Measurements from ENCODE around the gene PRKACB. TPM values are rescaled to one million over a fixed set of nuclear protein-coding genes. Genes with fewer than 3 reads are reported as not detected.

PRKACB gene
- total and polyA plus RNA-seq, 4 donors: 5.9 to 18.2 (median 8.9) TPM

DNA sequence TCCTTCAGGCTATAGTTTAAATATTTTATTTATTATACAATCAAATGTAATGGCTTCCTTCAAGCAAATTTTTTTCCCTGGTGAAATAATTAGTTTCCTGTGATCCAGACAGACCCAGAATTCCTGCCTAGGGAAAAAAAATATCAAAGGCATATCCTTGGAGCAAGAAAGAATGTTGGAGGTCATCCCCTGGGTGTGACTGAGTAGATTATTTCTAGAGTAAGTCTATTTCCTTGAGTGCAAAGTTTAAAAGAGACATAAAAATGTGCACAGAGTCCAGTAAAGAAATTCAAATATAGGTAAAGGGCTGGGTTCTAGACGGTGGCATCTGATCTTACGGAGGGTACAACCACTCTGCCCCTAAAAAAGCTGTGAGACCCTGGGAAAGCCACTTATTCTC, 125.2 kb downstream of the PRKACB start:
- TF ChIP-seq, protein P1, sequence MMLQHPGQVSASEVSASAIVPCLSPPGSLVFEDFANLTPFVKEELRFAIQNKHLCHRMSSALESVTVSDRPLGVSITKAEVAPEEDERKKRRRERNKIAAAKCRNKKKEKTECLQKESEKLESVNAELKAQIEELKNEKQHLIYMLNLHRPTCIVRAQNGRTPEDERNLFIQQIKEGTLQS (IDR thresholded peaks at IDR 0.05): no peak
- TF ChIP-seq FOXA1 (IDR thresholded peaks at IDR 0.05): no peak
- TF ChIP-seq, protein P2, sequence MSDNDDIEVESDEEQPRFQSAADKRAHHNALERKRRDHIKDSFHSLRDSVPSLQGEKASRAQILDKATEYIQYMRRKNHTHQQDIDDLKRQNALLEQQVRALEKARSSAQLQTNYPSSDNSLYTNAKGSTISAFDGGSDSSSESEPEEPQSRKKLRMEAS (IDR thresholded peaks at IDR 0.05): no peak
- TF ChIP-seq SP1 (IDR thresholded peaks at IDR 0.05): no peak
- TF ChIP-seq JUND (IDR thresholded peaks at IDR 0.05): no peak
- TF ChIP-seq RXRA (IDR thresholded peaks at IDR 0.05): no peak
- TF ChIP-seq, protein P3, sequence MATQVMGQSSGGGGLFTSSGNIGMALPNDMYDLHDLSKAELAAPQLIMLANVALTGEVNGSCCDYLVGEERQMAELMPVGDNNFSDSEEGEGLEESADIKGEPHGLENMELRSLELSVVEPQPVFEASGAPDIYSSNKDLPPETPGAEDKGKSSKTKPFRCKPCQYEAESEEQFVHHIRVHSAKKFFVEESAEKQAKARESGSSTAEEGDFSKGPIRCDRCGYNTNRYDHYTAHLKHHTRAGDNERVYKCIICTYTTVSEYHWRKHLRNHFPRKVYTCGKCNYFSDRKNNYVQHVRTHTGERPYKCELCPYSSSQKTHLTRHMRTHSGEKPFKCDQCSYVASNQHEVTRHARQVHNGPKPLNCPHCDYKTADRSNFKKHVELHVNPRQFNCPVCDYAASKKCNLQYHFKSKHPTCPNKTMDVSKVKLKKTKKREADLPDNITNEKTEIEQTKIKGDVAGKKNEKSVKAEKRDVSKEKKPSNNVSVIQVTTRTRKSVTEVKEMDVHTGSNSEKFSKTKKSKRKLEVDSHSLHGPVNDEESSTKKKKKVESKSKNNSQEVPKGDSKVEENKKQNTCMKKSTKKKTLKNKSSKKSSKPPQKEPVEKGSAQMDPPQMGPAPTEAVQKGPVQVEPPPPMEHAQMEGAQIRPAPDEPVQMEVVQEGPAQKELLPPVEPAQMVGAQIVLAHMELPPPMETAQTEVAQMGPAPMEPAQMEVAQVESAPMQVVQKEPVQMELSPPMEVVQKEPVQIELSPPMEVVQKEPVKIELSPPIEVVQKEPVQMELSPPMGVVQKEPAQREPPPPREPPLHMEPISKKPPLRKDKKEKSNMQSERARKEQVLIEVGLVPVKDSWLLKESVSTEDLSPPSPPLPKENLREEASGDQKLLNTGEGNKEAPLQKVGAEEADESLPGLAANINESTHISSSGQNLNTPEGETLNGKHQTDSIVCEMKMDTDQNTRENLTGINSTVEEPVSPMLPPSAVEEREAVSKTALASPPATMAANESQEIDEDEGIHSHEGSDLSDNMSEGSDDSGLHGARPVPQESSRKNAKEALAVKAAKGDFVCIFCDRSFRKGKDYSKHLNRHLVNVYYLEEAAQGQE (IDR thresholded peaks at IDR 0.05): no peak
- TF ChIP-seq, protein P4, sequence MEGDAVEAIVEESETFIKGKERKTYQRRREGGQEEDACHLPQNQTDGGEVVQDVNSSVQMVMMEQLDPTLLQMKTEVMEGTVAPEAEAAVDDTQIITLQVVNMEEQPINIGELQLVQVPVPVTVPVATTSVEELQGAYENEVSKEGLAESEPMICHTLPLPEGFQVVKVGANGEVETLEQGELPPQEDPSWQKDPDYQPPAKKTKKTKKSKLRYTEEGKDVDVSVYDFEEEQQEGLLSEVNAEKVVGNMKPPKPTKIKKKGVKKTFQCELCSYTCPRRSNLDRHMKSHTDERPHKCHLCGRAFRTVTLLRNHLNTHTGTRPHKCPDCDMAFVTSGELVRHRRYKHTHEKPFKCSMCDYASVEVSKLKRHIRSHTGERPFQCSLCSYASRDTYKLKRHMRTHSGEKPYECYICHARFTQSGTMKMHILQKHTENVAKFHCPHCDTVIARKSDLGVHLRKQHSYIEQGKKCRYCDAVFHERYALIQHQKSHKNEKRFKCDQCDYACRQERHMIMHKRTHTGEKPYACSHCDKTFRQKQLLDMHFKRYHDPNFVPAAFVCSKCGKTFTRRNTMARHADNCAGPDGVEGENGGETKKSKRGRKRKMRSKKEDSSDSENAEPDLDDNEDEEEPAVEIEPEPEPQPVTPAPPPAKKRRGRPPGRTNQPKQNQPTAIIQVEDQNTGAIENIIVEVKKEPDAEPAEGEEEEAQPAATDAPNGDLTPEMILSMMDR (IDR thresholded peaks at IDR 0.05; ENCODE audit: low read depth, low read length, missing input control): no peak
- no peak for TF ChIP-seq TAF1 (conservative IDR thresholded peaks at IDR 0.05)
- no peak for TF ChIP-seq HNF4A (conservative IDR thresholded peaks at IDR 0.05)
- no peak for TF ChIP-seq FOXA2 (IDR thresholded peaks at IDR 0.05)
- TF ChIP-seq YY1 (IDR thresholded peaks at IDR 0.05): no peak
- TF ChIP-seq NR2F2 (IDR thresholded peaks at IDR 0.05): no peak
- no peak for TF ChIP-seq EGR1 (IDR thresholded peaks at IDR 0.05; ENCODE audit: low read depth in 2 of 2)
- no peak for TF ChIP-seq GABPA (IDR thresholded peaks at IDR 0.05 in 1 of 2, conservative IDR thresholded peaks at IDR 0.05 in 1 of 2)
- TF ChIP-seq RAD21 (IDR thresholded peaks at IDR 0.05): no peak
- TF ChIP-seq, protein P5, sequence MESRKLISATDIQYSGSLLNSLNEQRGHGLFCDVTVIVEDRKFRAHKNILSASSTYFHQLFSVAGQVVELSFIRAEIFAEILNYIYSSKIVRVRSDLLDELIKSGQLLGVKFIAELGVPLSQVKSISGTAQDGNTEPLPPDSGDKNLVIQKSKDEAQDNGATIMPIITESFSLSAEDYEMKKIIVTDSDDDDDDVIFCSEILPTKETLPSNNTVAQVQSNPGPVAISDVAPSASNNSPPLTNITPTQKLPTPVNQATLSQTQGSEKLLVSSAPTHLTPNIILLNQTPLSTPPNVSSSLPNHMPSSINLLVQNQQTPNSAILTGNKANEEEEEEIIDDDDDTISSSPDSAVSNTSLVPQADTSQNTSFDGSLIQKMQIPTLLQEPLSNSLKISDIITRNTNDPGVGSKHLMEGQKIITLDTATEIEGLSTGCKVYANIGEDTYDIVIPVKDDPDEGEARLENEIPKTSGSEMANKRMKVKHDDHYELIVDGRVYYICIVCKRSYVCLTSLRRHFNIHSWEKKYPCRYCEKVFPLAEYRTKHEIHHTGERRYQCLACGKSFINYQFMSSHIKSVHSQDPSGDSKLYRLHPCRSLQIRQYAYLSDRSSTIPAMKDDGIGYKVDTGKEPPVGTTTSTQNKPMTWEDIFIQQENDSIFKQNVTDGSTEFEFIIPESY (IDR thresholded peaks at IDR 0.05): no peak
- no peak for TF ChIP-seq HNF4G (IDR thresholded peaks at IDR 0.05)
- no peak for DNase-seq (ENCODE audit: low spot score)
- no peaks in the 10 kb centered on the region for H3K36me3 ChIP-seq (ENCODE audit: control insufficient read depth in 4 of 4, insufficient read depth in 3 of 4, low read depth in 1 of 4, low read length in 3 of 4)
- H3K9ac ChIP-seq (ENCODE audit: low read depth in 1 of 2, low read length in 2 of 2): no peak overlapping the region
- H3K4me3 ChIP-seq (ENCODE audit: low read depth in 1 of 3, low read length in 3 of 3): no peak overlapping the region
- no peaks in the 10 kb centered on the region for H3K27me3 ChIP-seq (ENCODE audit: control insufficient read depth in 4 of 4, insufficient read depth in 4 of 4, low read length in 3 of 4)
- H3K4me1 ChIP-seq (ENCODE audit: control insufficient read depth in 4 of 4, insufficient read depth in 4 of 4, low read length in 3 of 4): no peaks in the 10 kb centered on the region
- no peaks in the 10 kb centered on the region for H3K9me3 ChIP-seq (ENCODE audit: control insufficient read depth in 4 of 4, low read length in 3 of 4)
- H3K27ac ChIP-seq (ENCODE audit: low read depth in 1 of 2, low read length in 2 of 2): no peak overlapping the region
- 19% methylated on average over 2 of the region's 2 CpGs for WGBS
